ENCODE results near the gene GTF2IRD1. TPM values are rescaled to one million over a fixed set of nuclear protein-coding genes. Genes with fewer than 3 reads are reported as not detected.

Gene GTF2IRD1
- polyA plus RNA-seq, 3 donors: not detected

DNA sequence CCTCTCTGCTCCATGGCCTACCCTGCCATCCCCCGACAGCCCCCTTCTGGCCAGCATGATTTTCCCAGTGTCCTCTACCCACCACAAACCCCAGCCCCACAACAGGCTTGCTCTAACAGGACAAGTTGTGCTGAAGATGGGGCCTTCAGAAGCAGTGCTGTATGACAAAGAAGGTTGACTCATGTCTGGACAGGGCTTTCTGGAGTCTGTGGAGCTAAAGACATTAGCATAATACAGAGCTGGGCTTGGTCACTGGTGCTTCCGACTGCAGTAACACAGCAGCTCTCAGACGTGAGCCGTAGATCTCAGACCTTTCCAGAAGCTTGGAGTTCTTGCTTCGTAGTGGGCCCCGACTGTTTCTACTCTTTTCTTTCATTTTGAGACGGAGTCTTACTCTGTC, 100.5 kb downstream of the GTF2IRD1 start:
- H3K27me3 ChIP-seq (ENCODE audit: control insufficient read depth in 2 of 2, insufficient read depth in 2 of 2, low read length in 2 of 2): no peaks in the 10 kb centered on the region
- no peaks in the 10 kb centered on the region for H4K20me1 ChIP-seq (ENCODE audit: insufficient read depth, low read length)
- no peaks in the 10 kb centered on the region for H3K36me3 ChIP-seq (replicated peaks in 1 of 2; ENCODE audit: control insufficient read depth in 1 of 2, insufficient read depth in 2 of 2, low read length in 2 of 2)
- peak overlapping the region; percentile 61 for H2AFZ ChIP-seq (ENCODE audit: insufficient read depth, low read depth, low read length, poor library complexity, severe bottlenecking)
- Mint-ChIP-seq H3K36me3 (no peaks in the 10 kb centered on the region), H3K9me3 (no peaks in the 10 kb centered on the region), H3K4me3 (no peak overlapping the region), H3K27me3 (ENCODE audit: low read depth in 3 of 3) (no peaks in the 10 kb centered on the region), H3K4me1 (peaks cover 10% of the 10 kb centered on the region), H3K27ac (peak overlapping the region in 4 of 7 donors; percentile 23 to 66 (median 56))
- H3K9ac ChIP-seq (ENCODE audit: insufficient read depth, low read length, poor library complexity, severe bottlenecking): no peak overlapping the region
- 98% methylated on average over 6 of the region's 7 CpGs for WGBS (ENCODE audit: insufficient coverage)
- no peak overlapping the region for H3K4me2 ChIP-seq (replicated peaks; ENCODE audit: extremely low read depth, low read length, poor library complexity, severe bottlenecking)
- H3K27ac ChIP-seq (ENCODE audit: low read depth in 1 of 2, low read length in 2 of 2): no peak overlapping the region
- peaks cover 9 to 13% of the 10 kb centered on the region in 2 donors for H3K4me1 ChIP-seq (ENCODE audit: control insufficient read depth in 1 of 2, insufficient read depth in 2 of 2, low read length in 2 of 2)
- no peak overlapping the region for H3K4me3 ChIP-seq (replicated peaks in 1 of 3; ENCODE audit: low read depth in 2 of 3, low read length in 3 of 3)
- no peaks in the 10 kb centered on the region for H3K9me3 ChIP-seq (replicated peaks in 1 of 2; ENCODE audit: control insufficient read depth in 1 of 2, insufficient read depth in 1 of 2, low read length in 2 of 2)
- DNase-seq: peak in 1 of 3 donors; percentile 7
- TF ChIP-seq, protein P1, sequence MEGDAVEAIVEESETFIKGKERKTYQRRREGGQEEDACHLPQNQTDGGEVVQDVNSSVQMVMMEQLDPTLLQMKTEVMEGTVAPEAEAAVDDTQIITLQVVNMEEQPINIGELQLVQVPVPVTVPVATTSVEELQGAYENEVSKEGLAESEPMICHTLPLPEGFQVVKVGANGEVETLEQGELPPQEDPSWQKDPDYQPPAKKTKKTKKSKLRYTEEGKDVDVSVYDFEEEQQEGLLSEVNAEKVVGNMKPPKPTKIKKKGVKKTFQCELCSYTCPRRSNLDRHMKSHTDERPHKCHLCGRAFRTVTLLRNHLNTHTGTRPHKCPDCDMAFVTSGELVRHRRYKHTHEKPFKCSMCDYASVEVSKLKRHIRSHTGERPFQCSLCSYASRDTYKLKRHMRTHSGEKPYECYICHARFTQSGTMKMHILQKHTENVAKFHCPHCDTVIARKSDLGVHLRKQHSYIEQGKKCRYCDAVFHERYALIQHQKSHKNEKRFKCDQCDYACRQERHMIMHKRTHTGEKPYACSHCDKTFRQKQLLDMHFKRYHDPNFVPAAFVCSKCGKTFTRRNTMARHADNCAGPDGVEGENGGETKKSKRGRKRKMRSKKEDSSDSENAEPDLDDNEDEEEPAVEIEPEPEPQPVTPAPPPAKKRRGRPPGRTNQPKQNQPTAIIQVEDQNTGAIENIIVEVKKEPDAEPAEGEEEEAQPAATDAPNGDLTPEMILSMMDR (IDR thresholded peaks at IDR 0.05): no peak
- H3K79me2 ChIP-seq (ENCODE audit: insufficient read depth, low read length): no peaks in the 10 kb centered on the region
- intact Hi-C loops (cut with micrococcal nuclease): no loop called here

DNA sequence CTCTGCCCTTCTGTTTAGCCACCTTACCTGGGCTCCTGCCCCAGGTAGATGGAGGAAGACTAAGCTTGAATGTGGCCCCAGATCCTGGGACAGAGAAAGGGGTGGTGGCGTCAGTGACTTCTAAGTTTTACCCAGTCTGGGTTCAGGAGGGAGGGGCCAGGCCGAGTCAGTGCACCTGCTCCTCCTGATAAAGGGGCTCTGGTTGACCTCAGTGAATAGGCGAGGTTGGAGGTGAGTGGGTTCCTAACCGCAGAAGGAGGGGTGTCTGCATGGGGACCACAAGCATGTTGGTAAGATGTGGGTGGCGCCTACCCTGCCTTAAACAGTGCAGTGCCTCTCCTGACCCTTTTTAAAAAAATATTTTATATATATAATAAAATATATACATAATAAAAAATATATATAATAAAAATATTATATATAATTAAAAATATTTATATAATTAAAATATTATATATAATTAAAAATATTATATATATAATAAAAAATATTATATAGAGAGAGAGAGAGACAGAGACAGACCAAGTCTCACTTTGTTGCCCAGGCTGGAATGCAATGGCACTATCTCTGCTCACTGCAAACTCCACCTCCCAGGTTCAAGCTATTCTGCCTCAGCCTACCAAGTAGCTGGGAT, 106.5 kb downstream of the GTF2IRD1 start:
- Mint-ChIP-seq H3K27ac (no peak overlapping the region), H3K36me3 (no peaks in the 10 kb centered on the region), H3K4me3 (no peak overlapping the region), H3K9me3 (no peaks in the 10 kb centered on the region), H3K27me3 (ENCODE audit: low read depth in 3 of 3) (peaks cover 0 to 2% (median 2%) of the 10 kb centered on the region in 3 donors), H3K4me1 (no peaks in the 10 kb centered on the region)
- no peak overlapping the region for H2AFZ ChIP-seq (ENCODE audit: insufficient read depth, low read depth, low read length, poor library complexity, severe bottlenecking)
- H3K4me1 ChIP-seq (ENCODE audit: control insufficient read depth in 1 of 2, insufficient read depth in 2 of 2, low read length in 2 of 2): no peaks in the 10 kb centered on the region
- WGBS (ENCODE audit: insufficient coverage): 77% methylated on average over 2 of the region's 5 CpGs
- TF ChIP-seq, protein P1 (IDR thresholded peaks at IDR 0.05): no peak
- no peak overlapping the region for H3K4me2 ChIP-seq (replicated peaks; ENCODE audit: extremely low read depth, low read length, poor library complexity, severe bottlenecking)
- H3K27ac ChIP-seq (ENCODE audit: low read depth in 1 of 2, low read length in 2 of 2): no peak overlapping the region
- no peaks in the 10 kb centered on the region for H4K20me1 ChIP-seq (ENCODE audit: insufficient read depth, low read length)
- no peak for DNase-seq
- H3K9ac ChIP-seq (ENCODE audit: insufficient read depth, low read length, poor library complexity, severe bottlenecking): no peak overlapping the region
- H3K4me3 ChIP-seq (replicated peaks in 1 of 3; ENCODE audit: low read depth in 2 of 3, low read length in 3 of 3): no peak overlapping the region
- no peaks in the 10 kb centered on the region for H3K79me2 ChIP-seq (ENCODE audit: insufficient read depth, low read length)
- H3K27me3 ChIP-seq (ENCODE audit: control insufficient read depth in 2 of 2, insufficient read depth in 2 of 2, low read length in 2 of 2): no peaks in the 10 kb centered on the region
- H3K36me3 ChIP-seq (replicated peaks in 1 of 2; ENCODE audit: control insufficient read depth in 1 of 2, insufficient read depth in 2 of 2, low read length in 2 of 2): no peaks in the 10 kb centered on the region
- intact Hi-C loops (cut with micrococcal nuclease): no loop called here
- no peaks in the 10 kb centered on the region for H3K9me3 ChIP-seq (replicated peaks in 1 of 2; ENCODE audit: control insufficient read depth in 1 of 2, insufficient read depth in 1 of 2, low read length in 2 of 2)

Measured in CD14-positive monocyte (primary cell).